ENCODE results near the gene ANXA2.
A peak's percentile ranks its signal among the peaks of the same experiment; 100 is the strongest.

Gene ANXA2

DNA sequence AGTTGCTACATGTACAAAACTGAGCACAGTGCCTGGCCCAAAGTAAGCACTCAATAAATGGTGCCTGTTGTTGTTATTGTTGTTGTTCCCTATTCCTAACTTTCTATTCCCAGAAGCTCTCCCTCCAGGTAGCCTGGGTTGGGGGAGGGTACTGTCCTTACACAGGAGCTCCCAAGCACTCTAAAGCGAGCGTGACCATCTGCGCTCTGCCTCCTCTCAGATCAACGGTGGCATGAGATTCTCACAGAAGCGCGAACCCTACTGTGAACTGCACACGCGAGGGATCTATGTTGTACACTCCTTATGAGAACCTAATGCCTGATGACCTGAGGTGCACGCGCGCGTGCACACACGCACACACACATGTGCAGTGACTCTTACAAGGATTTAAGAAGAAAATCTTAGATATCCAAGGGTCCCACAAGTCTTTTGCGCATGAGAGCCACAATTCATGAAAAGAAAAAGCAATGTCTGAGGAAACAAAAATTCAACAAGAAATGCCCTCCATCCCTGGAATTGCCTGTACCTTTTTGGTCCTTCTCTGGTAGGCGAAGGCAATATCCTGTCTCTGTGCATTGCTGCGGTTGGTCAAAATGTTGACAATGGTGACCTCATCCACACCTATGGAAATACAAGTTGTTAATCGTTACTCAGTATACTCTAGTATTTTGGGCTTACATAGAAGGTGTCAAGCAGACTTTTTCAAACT lies 33.7 kb downstream of the ANXA2 start:
- no peak for DNase-seq

DNA sequence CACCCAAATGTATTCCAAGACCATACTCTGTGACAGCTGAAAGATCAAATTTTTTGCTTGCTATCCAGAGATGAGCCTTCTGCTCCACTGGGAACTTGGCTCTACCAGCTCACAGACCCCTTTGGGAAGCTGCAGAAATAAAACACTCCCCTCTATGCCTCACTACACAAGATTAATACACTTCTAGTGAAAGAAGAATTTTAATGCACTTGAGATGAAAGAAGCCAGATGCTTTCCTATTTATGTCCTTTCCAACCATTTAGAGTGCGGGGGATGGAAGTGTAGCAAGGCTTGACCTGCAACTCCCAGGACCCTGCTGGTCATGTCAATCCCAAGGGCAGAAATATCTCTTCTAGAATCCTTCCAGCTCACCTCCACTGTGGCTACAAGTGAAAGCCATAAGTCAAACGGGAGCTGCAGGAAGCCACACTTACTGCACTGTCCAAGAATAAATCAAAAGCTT lies 34.7 kb downstream of the ANXA2 start:
- DNase-seq: no peak

DNA sequence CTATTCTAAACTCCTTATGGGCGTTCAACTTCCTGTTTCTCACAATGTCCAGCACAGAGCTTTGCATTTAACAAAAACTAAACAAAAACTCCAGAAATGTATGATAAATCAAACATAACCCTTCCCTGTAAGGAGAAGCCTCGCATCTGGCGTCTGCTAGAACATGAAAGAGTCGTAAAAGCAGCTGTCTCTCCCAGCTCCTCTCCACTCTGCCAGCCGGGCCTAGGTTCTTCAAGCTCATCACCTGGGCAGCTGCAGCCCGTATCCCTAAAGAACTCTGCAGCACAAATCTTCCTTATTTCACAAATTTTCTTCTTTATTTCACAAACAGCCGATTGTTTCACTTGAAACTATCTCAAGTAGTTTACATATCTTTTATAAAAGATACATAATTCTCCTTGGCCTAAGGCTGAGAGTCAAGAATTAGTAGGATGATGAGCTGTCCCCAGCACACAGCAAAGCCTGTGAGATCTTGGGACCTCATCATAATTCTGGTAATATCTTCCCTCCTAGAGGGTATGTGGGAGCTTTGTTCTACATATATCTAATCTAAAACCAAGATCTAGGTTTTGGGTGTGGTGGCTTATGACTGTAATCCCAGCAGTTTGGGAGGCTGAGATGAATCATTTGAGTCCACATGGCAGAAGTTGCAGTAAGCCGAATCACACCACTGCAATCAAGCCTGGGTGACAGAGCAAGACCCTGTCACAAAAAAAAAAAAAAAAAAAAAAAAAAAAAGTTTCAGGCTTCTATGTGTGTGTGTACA lies 35.3 kb downstream of the ANXA2 start:
- DNase-seq: no peak

DNA sequence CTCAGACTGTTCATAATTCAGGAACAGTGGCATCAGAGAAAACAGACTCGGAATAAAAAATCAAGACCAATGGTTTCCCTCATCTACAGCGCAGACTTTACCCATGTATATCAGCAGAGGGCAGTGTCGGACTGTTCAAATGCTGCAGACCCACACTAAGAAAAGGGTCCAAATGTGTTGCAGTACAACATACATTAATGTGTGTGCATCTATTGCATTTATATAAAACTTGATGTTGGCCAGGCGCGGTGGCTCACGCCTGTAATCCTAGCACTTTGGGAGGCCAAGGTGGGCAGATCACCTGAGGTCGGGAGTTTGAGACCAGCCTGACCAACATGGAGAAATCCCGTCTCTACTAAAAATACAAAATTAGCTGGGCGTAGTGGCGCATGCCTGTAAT lies 38.0 kb downstream of the ANXA2 start:
- peak; percentile 58 for DNase-seq

DNA sequence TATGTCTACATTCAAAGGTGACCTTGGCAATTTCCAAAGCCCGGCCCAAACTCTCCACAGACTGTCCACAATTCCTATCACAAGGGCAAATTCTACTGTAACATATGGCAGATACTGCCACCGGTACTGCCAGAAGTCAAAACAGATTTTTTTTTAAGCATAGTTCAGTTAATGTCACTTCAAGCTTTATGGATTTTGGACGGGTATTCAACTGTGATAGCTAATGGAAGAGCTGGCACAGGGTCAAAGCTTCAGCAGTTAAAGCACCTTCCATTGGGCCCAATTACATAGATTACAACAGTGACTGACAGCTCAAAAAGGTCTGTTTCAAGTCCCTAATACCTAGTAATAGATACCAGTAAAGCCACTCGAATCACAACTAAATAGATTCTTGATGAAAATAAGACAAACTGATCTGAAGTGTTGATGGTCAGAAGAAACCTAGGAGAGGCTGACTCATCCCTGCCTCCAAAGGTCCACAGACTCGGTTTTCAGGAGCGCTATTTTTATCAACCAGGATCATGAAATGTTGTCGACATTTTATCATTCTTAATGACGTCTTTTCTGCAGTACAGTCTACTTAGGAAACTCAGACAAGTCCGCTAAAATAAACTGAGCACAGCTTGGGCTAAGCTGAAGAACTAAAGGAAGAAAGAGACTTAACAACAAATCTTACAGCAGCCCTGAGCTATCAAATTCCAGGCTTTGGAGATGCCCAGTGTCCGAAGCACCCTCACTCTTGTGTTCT lies 38.7 kb downstream of the ANXA2 start:
- no peak for DNase-seq

DNA sequence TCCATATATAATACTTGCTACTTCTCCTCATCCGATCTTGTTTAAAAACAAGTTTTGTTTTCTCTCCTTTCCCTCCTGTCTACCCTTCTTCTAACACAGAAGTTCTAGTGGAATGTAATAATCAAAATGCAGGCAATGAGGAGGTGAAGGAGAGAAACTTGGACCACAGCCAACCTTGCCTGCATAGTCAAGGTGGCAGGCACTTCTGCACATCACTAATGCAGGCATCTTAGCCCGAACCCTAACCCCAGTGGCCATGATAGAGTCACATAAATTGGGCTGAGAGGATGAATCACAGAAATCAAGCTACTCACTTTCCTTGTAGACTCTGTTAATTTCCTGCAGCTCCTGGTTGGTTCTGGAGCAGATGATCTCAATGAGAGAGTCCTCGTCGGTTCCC lies 41.0 kb downstream of the ANXA2 start:
- DNase-seq: no peak

DNA sequence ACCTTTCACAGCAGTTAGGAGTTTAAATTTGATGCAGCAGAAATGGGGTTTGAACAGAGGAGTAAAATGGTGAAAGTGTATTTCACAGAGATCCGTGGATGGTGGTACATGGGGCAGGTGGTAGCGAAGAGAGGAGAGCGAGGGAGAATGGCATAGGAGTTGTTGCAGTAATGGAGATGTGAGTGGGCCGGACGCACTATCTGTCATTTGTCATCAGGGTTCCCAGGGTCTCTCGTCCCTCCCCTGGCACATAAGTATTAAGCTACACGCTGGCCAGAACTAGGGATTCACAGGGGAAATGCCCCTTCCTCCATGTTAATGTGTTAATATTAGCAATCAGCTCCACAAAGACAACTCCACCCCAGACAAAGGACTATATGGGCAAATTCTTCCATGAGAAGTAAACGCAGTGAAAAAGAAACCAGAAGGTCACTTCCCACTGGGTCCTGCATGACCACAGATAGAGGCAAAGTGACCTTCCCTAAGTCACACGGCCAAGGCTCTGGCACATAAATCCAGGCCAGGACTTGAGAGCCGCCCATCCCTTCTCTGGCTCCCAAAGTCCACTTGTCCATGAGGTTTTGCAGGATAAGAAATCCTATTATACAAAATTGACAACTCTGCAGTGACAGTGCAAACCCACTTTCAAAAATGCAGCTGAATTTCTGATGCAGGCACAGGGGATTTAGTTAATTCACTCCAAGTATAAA lies 42.5 kb downstream of the ANXA2 start:
- DNase-seq: no peak

DNA sequence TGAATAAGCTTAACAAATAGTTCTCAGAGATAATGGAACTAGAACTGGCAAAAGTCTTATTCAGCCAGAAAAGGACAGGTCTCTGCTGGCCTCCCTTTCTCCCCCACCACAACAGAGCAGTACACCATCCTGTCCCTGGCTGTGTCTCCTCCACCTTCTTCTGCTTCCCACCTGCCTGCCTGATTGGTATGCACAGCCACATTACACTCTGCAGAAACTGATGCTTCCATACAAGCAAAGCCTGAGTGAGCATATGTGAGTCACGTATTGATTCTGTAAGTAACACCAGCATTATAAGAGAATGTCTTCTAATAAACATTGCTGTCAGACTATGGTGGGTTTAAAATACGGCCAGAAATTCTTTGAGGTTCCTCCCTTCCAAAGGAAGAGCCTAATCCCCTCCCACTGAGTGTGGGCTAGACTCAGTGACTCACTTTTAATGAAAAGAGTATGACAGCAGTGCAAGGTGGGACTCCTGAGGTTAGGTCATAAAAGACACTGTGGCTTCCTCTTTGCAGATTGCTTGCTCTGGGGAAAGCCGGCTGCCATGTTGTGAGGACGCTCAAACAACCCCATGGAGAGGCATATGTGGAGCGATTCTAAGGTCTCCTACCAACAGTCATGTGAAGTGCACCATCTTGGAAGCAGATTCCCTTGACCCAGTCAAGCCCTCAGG lies 44.4 kb downstream of the ANXA2 start:
- no peak for DNase-seq

DNA sequence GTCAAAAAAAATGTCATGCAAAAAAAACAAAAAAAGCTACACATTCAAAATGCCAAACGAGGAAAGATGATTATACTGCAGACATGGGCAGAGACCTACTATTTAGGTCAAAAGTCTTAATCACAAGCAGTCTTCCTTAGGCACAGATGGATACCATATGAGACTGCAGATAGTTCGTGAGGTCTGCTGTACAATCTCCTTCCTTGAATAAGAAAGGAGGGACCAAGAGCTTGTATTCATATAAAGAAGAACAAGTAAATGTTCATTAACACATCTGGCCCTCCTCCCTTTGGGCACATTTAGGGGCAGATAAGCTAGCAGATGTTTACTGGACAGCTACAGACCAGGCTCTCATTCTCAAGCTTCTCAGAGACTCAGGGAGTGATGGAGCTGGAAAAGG lies 45.3 kb downstream of the ANXA2 start:
- DNase-seq: no peak

DNA sequence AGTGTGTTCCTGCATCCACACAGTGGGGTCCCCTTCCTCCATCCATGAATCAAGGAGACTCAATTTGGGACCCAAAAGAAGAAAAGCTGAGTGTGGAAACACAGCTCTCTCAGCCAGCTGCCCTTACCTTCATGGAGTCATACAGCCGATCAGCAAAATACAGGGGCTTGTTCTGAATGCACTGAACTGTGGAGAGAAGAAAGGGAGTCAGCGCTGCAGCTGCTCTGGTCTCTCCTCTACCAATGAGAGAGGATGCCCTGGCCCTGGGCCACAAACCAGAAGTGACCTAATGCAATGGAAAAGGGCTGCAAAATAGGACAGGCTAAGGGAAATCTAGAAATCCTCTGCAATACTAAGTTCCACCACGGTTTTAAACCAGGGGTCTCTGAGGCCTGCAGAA lies 46.7 kb downstream of the ANXA2 start:
- DNase-seq: no peak

DNA sequence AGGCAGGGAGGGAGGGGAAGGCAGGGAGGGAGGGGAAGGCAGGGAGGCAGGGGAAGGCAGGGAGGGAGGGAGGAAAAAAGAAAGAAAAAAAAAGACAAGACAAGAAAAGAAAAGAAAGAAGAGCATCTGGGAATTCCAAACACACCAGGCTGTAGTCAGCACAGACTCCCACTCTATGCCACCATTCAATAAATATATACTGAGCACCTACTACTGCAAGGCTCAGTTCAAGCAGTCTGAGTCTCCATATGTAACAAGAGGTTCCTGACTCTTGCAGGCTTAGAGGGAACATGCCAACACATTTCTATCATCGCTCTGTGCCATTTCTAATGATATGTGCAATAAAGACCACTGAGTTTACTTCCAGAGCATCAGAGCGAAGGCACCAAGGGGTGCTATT lies 47.7 kb downstream of the ANXA2 start:
- DNase-seq: no peak

DNA sequence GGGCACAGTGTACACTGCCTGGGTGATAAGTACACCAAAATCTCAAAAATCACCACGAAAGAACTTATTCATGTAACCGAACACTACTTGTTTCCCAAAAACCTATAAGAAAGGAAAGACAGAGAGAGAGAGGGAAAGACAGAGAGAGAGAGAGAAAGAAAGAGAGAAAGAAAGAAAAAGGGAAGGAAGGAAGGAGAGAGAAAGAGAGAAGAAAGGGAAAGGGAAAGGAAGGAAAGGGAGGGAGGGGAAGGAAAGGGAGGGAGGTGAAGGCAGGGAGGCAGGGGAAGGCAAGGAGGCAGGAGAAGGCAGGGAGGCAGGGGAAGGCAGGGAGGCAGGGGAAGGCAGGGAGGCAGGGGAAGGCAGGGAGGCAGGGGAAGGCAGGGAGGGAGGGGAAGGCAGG lies 48.2 kb downstream of the ANXA2 start:
- DNase-seq: no peak

DNA sequence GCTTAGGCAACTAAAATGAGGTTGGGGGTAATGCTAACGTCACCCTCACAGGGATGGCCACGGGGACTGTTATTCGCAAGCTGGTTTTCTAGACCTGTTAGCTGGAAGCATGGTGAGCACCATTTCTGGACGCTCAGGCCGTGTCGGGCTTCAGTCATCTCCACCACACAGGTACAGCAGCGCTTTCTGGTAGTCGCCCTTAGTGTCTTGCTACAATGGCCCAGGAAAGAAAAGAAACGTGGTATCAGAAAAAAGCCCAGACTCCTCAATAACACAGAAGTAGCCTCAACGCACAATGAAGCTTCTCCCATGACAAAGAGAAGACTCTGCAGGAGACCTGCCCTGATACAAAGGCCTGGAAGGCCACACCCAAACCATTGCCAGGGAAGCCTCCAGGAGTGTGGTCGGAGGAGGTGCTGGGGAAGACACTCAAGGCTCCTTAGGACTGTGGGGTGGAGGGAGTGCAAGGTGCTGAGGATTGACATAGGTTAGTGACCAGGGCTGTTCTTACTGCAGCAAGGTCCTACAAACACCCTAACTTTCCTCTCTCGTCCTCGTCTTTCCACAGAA lies 50.2 kb downstream of the ANXA2 start:
- DNase-seq: no peak

DNA sequence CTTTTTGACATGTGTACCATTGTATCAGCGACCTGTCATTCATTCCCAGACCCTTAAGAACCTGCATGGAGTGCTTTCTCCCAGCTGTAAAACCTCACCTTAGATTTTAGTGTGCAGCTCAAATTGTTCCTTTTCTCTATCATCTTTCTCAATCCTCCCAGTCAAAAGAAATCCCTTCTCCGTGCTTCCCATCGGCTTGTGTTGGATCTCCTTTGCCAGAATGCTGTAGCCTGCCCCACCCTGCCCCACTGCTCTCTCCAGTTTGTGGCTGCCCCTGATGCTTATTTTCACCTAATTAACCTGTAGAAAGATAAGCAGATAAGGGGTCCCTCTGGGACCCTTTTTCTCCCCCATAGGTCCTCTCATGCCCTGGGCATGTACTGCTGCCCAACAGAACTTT lies 51.1 kb downstream of the ANXA2 start:
- no peak for DNase-seq

DNA sequence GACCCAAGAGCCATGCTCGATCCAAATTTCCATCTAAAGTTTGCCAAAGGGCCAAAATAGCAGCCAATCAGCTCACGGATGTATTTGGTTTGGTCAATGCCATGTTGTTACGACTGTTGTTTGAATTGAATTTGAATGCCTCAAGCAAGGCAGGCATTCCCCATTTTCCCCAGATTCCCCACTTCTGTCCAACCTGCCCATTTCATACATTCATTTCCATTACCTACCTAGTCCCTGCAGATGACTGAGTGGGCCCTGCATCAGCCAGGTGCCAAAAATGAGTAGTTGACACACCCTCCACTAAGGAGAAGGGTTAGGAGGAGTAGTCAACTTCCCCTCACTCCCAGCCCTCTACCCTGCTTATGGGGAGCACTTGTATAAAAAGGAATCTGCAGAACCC lies 51.7 kb downstream of the ANXA2 start:
- no peak for DNase-seq

DNA sequence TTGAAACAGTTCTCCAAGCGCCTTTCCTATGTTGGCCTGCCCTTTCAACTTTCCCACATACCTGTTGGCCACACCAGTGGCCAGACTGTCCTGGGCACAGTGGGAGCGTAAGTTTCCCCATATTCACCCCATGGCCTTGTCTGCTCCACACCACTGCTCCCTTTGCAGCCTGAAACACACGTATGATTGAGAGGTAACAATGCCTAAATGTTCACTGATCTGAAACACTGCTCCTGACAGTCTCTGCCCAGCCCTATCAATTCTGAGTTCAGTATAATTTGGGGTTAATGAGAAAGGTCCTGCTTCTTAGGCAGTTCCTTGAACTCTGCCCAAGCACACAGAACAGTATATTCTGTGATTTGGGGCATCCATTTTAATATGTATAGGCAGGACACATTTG lies 52.2 kb downstream of the ANXA2 start:
- no peak for DNase-seq

DNA sequence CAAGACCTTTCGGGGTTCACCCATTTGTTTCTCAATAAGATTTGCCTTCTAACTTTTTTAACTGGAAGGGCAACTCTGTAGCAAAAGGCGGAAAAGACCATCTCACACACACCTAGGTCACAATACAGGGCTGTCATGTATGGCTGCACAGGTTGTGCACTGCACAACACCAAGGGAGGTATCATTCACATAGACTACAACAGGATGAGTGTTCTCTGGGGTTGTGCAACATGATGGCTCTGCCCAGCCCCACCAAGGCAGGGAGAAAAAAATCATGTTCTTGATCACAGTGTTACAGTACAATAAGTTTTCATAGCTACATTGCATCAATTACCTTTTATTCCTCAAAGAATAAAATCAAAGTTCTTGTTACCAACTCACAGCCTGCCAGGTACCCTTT lies 52.8 kb downstream of the ANXA2 start:
- no peak for DNase-seq

DNA sequence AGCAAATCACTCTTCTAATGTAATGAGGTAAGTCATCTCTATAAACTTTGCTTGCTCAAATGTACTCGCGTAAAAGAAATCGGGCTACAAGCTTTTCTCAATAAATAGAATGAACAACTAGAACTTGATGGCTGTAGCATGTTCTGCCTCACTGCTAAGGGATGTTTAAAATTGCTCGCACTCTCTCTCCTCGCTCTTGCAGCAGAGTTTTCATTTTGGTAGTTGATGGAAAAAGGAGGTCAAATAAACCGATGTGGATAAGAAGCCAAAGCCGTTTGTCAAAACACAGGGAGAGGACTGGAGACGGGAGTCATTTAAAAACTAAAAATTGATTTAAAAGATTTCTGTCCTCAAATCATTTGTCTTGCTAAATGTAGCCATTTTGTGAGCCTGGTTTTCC lies 53.3 kb downstream of the ANXA2 start:
- DNase-seq: no peak

DNA sequence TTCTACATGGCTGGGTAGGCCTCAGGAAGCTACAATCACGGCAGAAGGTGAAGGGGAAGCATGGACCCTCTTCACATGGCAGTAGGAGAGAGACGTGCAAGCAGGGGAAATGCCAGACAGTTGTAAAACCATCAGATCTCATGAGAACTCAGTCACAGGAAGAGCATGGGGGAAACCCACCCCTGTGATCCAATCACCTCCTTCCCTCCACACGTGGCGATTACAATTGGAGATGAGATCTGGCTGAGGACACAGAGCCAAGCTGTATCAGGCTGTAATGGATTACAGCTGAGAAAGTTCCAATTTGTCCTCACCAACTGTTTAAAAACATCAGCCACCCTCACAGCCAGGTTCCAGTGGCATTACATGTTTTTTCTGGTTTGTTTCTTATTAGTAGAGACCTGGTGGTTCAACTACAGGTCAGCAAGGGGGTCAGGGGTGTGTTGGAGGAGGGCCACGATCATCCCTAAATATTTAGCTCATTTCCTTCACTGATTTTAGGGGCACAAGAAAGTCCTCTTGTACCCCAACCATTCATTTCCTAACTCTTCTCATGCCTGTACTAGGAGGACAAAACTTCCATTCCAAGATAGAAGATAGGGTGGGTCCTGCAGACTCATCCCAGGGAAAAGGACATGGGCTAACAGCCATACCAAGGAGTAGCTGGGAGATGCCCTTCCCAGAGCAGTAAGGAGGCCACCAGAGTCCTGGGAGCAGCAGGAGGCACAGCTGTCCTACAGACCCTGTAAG lies 54.4 kb downstream of the ANXA2 start:
- no peak for DNase-seq

DNA sequence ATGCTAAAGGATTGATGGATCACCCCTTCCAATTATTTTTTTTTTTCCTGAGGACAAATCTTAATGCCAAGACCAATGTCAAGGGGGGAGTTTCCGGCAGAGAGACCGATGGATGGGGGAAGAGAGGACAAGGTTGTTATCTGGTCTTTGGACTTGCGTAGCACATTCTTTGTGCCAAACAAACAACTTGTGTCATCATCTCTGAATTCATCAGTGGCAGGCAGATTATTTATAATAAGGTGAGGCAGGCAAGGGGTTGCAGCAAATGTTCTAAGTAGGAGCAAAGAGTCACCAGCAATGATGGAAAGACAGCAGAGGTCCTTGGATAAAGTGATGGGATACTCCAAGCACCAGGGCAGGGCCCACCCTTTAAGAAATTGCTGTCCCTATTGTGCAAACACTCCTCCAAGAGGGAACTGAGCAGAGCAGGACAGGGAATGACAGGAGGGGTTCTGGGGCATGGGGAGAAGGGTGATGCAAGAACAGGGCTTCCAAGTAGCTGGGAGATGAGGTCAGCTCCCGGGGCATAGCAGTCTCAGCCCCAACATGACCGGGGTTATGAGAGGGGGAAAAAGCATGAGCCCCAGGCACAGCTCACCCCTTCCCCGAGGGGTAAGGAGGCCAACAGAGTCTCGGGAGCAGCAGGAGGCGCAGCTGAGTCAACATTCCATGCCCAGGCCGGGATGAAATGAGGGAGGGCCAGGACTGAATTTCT lies 57.4 kb downstream of the ANXA2 start:
- no peak for DNase-seq

DNA sequence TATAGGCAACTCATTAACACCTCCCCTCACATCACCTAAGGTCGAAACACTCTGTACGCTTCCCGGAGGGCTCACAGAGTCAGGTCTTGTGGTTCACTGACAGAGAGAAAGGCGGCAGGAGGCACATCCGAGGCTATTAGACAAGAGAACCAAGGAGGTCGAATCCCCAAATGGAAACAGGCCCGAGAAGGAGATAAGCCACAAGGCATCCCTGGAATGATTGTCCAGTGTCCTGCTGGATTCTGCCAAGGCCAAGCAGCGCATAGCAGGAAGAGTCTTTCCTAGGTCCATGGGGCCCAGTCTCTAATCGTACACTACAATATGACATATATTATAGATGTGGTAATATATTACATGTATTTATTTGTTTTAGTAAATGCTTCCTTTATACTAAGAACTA lies 58.5 kb downstream of the ANXA2 start:
- DNase-seq: no peak
